ENCODE measurements around the gene C17orf67.

C17orf67 gene

GRCh38 chr17:56833057-56833808, 487 bp downstream of the C17orf67 start:
- DNase-seq (ENCODE audit: low read depth in 2 of 3, low spot score in 2 of 3): peak; percentile 36 to 38 (median 37)

GRCh38 chr17:56832446-56832845, 1.3 kb downstream of the C17orf67 start:
- DNase-seq (ENCODE audit: low read depth in 2 of 3, low spot score in 2 of 3): no peak

GRCh38 chr17:56831369-56832095, 2.2 kb downstream of the C17orf67 start:
- DNase-seq (ENCODE audit: low read depth in 2 of 3, low spot score in 2 of 3): no peak

GRCh38 chr17:56830726-56831368, 2.9 kb downstream of the C17orf67 start:
- no peak for DNase-seq (ENCODE audit: low read depth in 2 of 3, low spot score in 2 of 3)

- no peak for DNase-seq (ENCODE audit: low read depth in 2 of 3, low spot score in 2 of 3)
Observed at GRCh38 chr17:56826611-56827414, 6.9 kb downstream of the C17orf67 start.

GRCh38 chr17:56824503-56824902, 9.2 kb downstream of the C17orf67 start:
- DNase-seq (ENCODE audit: low read depth in 2 of 3, low spot score in 2 of 3): no peak

- DNase-seq (ENCODE audit: low read depth in 2 of 3, low spot score in 2 of 3): no peak
Observed at GRCh38 chr17:56823848-56824247, 9.9 kb downstream of the C17orf67 start.

GRCh38 chr17:56822725-56823124, 11.0 kb downstream of the C17orf67 start:
- DNase-seq (ENCODE audit: low read depth in 2 of 3, low spot score in 2 of 3): no peak

- no peak for DNase-seq (ENCODE audit: low read depth in 2 of 3, low spot score in 2 of 3)
Observed at GRCh38 chr17:56821847-56822534, 11.7 kb downstream of the C17orf67 start.

GRCh38 chr17:56820207-56820606, 13.5 kb downstream of the C17orf67 start:
- DNase-seq (ENCODE audit: low read depth in 2 of 3, low spot score in 2 of 3): no peak

- peak; percentile 12 to 46 (median 17) for DNase-seq (ENCODE audit: low read depth in 2 of 3, low spot score in 2 of 3)
Observed at GRCh38 chr17:56819431-56820145, 14.1 kb downstream of the C17orf67 start.

- no peak for DNase-seq (ENCODE audit: low read depth in 2 of 3, low spot score in 2 of 3)
Observed at GRCh38 chr17:56819030-56819429, 14.7 kb downstream of the C17orf67 start.

GRCh38 chr17:56817066-56817465, 16.7 kb downstream of the C17orf67 start:
- no peak for DNase-seq (ENCODE audit: low read depth in 2 of 3, low spot score in 2 of 3)

- DNase-seq (ENCODE audit: low read depth in 2 of 3, low spot score in 2 of 3): no peak
Observed at GRCh38 chr17:56815711-56816110, 18.0 kb downstream of the C17orf67 start.

GRCh38 chr17:56812901-56813388, 20.8 kb downstream of the C17orf67 start:
- DNase-seq (ENCODE audit: low read depth in 2 of 3, low spot score in 2 of 3): no peak

GRCh38 chr17:56810891-56811775, 22.6 kb downstream of the C17orf67 start:
- no peak for DNase-seq (ENCODE audit: low read depth in 2 of 3, low spot score in 2 of 3)

GRCh38 chr17:56810343-56810742, 23.4 kb downstream of the C17orf67 start:
- DNase-seq (ENCODE audit: low read depth in 2 of 3, low spot score in 2 of 3): no peak

- DNase-seq (ENCODE audit: low read depth in 2 of 3, low spot score in 2 of 3): no peak
Observed at GRCh38 chr17:56809820-56810179, 23.9 kb downstream of the C17orf67 start.

Data from activated CD8-positive, alpha-beta memory T cell treated with anti-CD3 and anti-CD28 coated beads for 48 hours (primary cell).